ENCODE data around the gene METRNL.

DNA sequence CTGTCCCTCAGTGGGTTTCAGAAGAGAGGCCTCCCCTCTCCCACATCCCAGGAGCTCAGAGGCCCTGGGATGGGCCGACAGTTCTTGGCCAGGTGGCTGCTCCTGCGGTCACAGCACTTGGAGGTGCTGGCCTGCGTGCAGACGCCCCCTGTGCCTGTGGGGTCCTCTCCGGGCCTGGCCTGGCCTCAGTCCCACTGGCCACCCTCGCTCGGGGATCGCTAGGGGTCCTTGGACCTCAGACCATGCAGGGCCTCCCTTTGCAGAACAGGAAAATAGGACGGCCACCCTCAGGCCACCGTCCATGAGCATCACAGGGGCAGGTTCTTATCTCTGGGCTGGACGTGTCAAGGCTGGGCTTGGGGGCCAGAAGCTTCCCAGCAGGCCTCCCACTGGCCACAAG is 30.0 kb downstream of the METRNL start:
- TF ChIP-seq, protein P1, sequence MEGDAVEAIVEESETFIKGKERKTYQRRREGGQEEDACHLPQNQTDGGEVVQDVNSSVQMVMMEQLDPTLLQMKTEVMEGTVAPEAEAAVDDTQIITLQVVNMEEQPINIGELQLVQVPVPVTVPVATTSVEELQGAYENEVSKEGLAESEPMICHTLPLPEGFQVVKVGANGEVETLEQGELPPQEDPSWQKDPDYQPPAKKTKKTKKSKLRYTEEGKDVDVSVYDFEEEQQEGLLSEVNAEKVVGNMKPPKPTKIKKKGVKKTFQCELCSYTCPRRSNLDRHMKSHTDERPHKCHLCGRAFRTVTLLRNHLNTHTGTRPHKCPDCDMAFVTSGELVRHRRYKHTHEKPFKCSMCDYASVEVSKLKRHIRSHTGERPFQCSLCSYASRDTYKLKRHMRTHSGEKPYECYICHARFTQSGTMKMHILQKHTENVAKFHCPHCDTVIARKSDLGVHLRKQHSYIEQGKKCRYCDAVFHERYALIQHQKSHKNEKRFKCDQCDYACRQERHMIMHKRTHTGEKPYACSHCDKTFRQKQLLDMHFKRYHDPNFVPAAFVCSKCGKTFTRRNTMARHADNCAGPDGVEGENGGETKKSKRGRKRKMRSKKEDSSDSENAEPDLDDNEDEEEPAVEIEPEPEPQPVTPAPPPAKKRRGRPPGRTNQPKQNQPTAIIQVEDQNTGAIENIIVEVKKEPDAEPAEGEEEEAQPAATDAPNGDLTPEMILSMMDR (conservative IDR thresholded peaks at IDR 0.05; ENCODE audit: low read depth, low read length): no peak
- no peak for TF ChIP-seq EZH2phosphoT487 (IDR thresholded peaks at IDR 0.05; ENCODE audit: borderline replicate concordance, low read length)
- no peak for TF ChIP-seq EZH2 (IDR thresholded peaks at IDR 0.05; ENCODE audit: low read length, unreplicated experiment)

All from PC-3 (cell line).